Stimulated activated CD4-positive, alpha-beta T cell treated with anti-CD3 and anti-CD28 coated beads, Interleukin-15, amount 100 ng/mL, for 48 hours (primary cell): ENCODE measurements around the gene SRP54.
"Not testable (repeated sequence)": the region's sequence is repeated elsewhere in the genome, so short reads cannot be mapped to it uniquely, and the experiment has no call there.

Experiments
- DNase-seq, 2 donors: peaks; one replicate each; pipeline ENCODE4 v3.0.0-alpha.2; 2020; ENCODE audit warnings: low read depth in 2 of 2

The SRP54 gene

GRCh38 chr14:35046048-35046750 lies 63.4 kb downstream of the SRP54 start, which contains the start of gene FAM177A1:
TSS of gene FAM177A1 (plus strand) at chr14:35046272. CDS start at chr14:35046464, 192 bp downstream.
- DNase-seq, result peak; percentile 98

- no peak for DNase-seq
Measured at GRCh38 chr14:35046751-35047536, 64.2 kb downstream of the SRP54 start.

- DNase-seq, result no peak
Measured at GRCh38 chr14:35047976-35048513, 65.3 kb downstream of the SRP54 start.

GRCh38 chr14:35050652-35051051 lies 67.9 kb downstream of the SRP54 start:
- no peak for DNase-seq

- no peak for DNase-seq
Measured at GRCh38 chr14:35051796-35052195, 69.0 kb downstream of the SRP54 start.

- no peak for DNase-seq
Measured at GRCh38 chr14:35052637-35053036, 69.8 kb downstream of the SRP54 start.

GRCh38 chr14:35061113-35061791 lies 78.5 kb downstream of the SRP54 start:
- DNase-seq, result not testable (repeated sequence)

- DNase-seq, result not testable (repeated sequence)
Measured at GRCh38 chr14:35065731-35066130, 82.9 kb downstream of the SRP54 start.

GRCh38 chr14:35068238-35069012 lies 85.6 kb downstream of the SRP54 start:
- DNase-seq, result no peak

- DNase-seq, result no peak
Measured at GRCh38 chr14:35072226-35072625, 89.4 kb downstream of the SRP54 start.

- DNase-seq, result no peak
Measured at GRCh38 chr14:35073486-35073885, 90.7 kb downstream of the SRP54 start.

GRCh38 chr14:35078082-35078481 lies 95.3 kb downstream of the SRP54 start:
- no peak for DNase-seq
